Neural progenitor cell (in vitro differentiated cells): Measurements from ENCODE around the gene ITGA2B.

Experiments
- CTCF ChIP-seq: fragments of 200-600 bp; sonication (generic); IDR thresholded peaks from 2 replicates; pipeline ENCODE4 v1.5.1; 2017; ENCODE audit warnings: antibody characterized with exemption, mild to moderate bottlenecking
- EZH2 ChIP-seq: fragments of 200-600 bp; sonication (generic); IDR thresholded peaks from 2 replicates; pipeline ENCODE4 v1.6.1; 2017; ENCODE audit warnings: antibody characterized with exemption, mild to moderate bottlenecking, moderate library complexity

DNA sequence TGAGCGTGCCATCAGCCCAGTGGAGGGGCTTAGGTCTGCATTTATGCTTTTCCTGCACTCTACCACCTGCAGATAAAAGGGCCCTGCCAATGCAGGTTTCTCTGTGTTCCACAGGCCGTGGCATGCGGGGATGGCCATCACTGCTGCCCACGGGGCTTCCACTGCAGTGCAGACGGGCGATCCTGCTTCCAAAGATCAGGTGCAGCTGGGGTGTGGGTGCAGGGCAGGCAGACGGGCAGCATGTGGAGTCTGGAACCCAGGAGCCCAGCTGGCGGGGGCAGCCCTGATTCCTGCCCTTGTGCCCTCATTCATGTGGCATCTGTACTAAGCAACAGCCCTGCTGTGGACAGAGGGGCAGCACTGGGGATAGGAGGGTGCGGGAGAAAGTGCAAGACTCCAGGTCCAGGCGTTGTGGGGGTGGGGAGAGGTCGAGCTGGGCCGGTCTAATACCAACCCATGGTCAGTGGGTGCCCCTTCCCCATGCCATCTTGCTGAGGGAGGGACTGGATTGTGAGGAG, 39.8 kb downstream of the ITGA2B start:
- TF ChIP-seq CTCF (no peak), EZH2 (no peak)
